ENCODE measurements around the gene QKI. TPM values are rescaled to one million over a fixed set of nuclear protein-coding genes. Genes with fewer than 3 reads are reported as not detected.

The QKI gene
- total and polyA plus RNA-seq, 10 of the 15 experiments (the other 5 are each of a cell fraction or from before 2014, with no cell fraction given), result 4.7 to 72.5 (median 38.9) TPM

DNA sequence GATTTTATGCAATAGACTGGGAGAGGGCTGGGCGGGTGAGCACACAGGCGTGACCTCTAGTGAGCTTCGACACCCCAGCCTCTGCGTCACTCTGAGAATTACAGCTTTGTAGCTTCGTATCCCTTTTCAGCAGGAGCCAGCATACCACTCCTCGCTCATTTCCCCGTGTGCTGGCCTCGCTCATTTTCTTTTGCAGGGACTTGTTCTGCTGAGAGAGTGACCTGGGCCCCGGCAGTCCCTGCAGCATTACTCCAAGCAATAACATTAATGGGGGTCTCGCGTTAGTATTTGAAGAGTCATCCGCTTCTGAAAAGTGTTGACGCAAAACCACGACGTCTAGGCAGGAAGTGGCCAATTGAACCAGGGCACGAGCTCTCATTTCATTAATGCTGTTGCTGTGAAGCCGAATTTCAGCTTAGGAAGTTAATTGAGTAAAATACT is 193.7 kb downstream of the QKI start:
- intact Hi-C loops (cut with micrococcal nuclease; ENCODE audit: unreplicated experiment) (no loop called here), in situ Hi-C loops (cut with MboI) (no loop called here)
- Histone ChIP-seq H3K27me3 (replicated peaks in 1 of 2; ENCODE audit: control insufficient read depth in 2 of 2, insufficient read depth in 2 of 2, low read length in 1 of 2) (no peaks in the 10 kb centered on the region), H3K36me3 (ENCODE audit: control insufficient read depth in 2 of 2, insufficient read depth in 2 of 2, low read length in 1 of 2) (no peaks in the 10 kb centered on the region), H4K20me1 (ENCODE audit: control insufficient read depth, insufficient read depth) (no peaks in the 10 kb centered on the region), H3K4me1 (ENCODE audit: control insufficient read depth, insufficient read depth, low read length) (no peaks in the 10 kb centered on the region), H3K9me3 (replicated peaks; ENCODE audit: control insufficient read depth, insufficient read depth, low read length) (peaks cover 8% of the 10 kb centered on the region; the same call in 2 of the 3 replicates), H3K79me2 (ENCODE audit: control insufficient read depth, insufficient read depth, low read length) (no peaks in the 10 kb centered on the region), H3K27ac (ENCODE audit: control insufficient read depth, insufficient read depth) (no peak overlapping the region), H2AFZ (ENCODE audit: control insufficient read depth, low read depth, low read length) (no peak overlapping the region), H3K4me3 (no peak overlapping the region), H3K4me2 (ENCODE audit: control insufficient read depth, insufficient read depth) (no peak overlapping the region), H3K9ac (ENCODE audit: control insufficient read depth, insufficient read depth, low read length) (no peak overlapping the region)
- BruUV-seq (replicated peaks), result no TSS peak
- ChIA-PET RAD21 (ENCODE audit: unreplicated experiment) (no interaction called here), POLR2A (interaction anchor here (0.5 kb wide), 1 partner anchor 10 kb away, joined by 4 read pairs; no protein-coding TSS in a partner anchor), CTCF (no interaction called here), SMC1A (ENCODE audit: uncharacterized antibody, unreplicated experiment) (no interaction called here)
- FAIRE-seq (no peak), DNase-seq (ENCODE audit: low read depth, low spot score) (no peak), ATAC-seq (no peak)
- TF ChIP-seq, protein P1, sequence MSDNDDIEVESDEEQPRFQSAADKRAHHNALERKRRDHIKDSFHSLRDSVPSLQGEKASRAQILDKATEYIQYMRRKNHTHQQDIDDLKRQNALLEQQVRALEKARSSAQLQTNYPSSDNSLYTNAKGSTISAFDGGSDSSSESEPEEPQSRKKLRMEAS (IDR thresholded peaks at IDR 0.05; ENCODE audit: low read depth, low read length), result no peak
- TF ChIP-seq POLR2AphosphoS2 (IDR thresholded peaks at IDR 0.05; ENCODE audit: low read depth, low read length) (no peak), NKRF (conservative IDR thresholded peaks at IDR 0.05) (no peak), DPF2 (IDR thresholded peaks at IDR 0.05) (no peak), NR2F1 (conservative IDR thresholded peaks at IDR 0.05) (no peak), YBX1 (IDR thresholded peaks at IDR 0.05) (no peak), ZZZ3 (IDR thresholded peaks at IDR 0.05; ENCODE audit: control insufficient read depth, insufficient read length, low read depth) (no peak), NRF1 (conservative IDR thresholded peaks at IDR 0.05; ENCODE audit: low read depth, low read length) (no peak), ZNF622 (IDR thresholded peaks at IDR 0.05) (no peak), FOXK2 (IDR thresholded peaks at IDR 0.05) (no peak), NBN (IDR thresholded peaks at IDR 0.05) (no peak)
- 56% methylated on average over 17 of the region's 17 CpGs for WGBS (ENCODE audit: insufficient coverage, insufficient replicate concordance, low lambda C conversion rate, missing lambda C conversion rate)
